Measurements from ENCODE around the gene PLAGL2. TPM values are rescaled to one million over a fixed set of nuclear protein-coding genes. Genes with fewer than 3 reads are reported as not detected.

Gene PLAGL2
- total RNA-seq, 3 donors from 2014 or later: 12.9 to 21.9 (median 16.5) TPM

DNA sequence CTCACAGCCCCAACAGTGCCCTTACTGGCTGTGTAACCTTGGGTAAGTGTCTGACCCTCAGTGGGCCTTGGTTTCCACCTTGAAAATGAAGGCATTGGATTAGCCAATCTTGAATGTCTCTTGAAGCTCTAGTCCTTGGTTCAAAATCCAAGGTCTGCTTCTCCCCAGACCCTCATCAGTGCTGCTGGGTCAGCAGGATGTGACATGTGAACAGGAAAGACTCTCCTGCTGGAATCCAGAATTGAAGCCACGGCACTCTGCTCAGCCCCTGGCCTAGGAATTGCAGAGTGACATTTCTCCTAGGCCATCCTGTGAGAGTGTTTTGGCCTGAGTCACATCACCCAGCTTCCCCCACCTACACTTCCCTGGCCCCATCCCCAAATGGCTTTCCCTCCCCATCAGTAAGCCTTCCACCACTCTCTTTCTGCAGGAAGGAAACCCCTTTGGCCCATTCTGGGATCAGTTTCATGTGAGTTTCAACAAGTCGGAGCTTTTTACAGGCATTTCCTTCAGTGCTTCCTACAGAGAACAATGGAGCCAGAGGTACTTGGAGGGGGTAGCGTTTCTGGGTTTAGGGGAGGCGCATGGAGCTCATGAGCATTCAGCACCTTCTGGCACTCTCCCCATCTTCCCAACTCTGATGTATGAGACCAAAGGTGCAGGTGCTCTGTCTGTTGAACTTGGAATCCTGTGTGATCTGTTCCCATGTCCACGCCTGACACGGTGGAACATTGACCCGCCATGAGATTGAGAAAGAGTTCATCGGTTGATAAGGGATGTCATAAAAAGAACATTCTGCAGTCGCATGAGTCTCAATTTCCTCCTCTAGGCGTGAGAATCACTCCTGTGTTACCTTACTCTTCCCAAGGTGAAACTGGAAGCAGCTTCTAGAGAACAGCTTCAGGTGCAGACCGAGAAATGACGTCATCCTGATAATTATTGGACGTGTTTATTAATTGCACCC, 8.9 kb upstream of the PLAGL2 start:
- intact Hi-C loops (cut with DNase I, micrococcal nuclease): no loop called here
- TF ChIP-seq, protein P1, sequence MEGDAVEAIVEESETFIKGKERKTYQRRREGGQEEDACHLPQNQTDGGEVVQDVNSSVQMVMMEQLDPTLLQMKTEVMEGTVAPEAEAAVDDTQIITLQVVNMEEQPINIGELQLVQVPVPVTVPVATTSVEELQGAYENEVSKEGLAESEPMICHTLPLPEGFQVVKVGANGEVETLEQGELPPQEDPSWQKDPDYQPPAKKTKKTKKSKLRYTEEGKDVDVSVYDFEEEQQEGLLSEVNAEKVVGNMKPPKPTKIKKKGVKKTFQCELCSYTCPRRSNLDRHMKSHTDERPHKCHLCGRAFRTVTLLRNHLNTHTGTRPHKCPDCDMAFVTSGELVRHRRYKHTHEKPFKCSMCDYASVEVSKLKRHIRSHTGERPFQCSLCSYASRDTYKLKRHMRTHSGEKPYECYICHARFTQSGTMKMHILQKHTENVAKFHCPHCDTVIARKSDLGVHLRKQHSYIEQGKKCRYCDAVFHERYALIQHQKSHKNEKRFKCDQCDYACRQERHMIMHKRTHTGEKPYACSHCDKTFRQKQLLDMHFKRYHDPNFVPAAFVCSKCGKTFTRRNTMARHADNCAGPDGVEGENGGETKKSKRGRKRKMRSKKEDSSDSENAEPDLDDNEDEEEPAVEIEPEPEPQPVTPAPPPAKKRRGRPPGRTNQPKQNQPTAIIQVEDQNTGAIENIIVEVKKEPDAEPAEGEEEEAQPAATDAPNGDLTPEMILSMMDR (IDR thresholded peaks at IDR 0.05): no peak
- Histone ChIP-seq H3K4me3 (no peak overlapping the region), H3K36me3 (ENCODE audit: low read depth) (peaks cover 4% of the 10 kb centered on the region), H3K4me1 (ENCODE audit: low read depth) (peaks cover 21% of the 10 kb centered on the region), H3K9me3 (no peaks in the 10 kb centered on the region)
- ATAC-seq: peak; percentile 95
- peak in 2 of 3 donors; percentile 64 to 82 for DNase-seq

DNA sequence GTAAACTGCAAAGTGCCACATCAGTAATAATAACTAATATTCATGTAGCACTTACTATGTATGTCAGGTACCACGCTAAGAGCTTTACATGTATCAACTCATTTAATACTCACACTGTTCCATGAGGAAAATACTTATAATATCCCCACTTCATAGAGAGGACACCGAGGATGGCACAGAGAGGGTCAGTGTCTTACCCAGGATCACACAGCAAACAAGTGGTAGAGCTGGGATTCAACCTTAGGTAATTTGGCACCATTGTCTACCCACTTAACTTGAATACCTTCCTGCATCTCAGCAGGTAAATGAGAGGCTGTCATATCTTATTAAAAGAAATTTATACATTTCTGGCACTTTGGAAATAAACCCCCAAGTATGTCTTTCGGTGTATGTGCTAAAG, 8.2 kb upstream of the PLAGL2 start:
- TF ChIP-seq, protein P1 (IDR thresholded peaks at IDR 0.05): no peak
- no peak for DNase-seq
- intact Hi-C loops (cut with DNase I, micrococcal nuclease): no loop called here
- ATAC-seq: no peak
- H3K4me3 ChIP-seq: no peak overlapping the region
- H3K9me3 ChIP-seq: no peaks in the 10 kb centered on the region
- H3K36me3 ChIP-seq (ENCODE audit: low read depth): peaks cover 4% of the 10 kb centered on the region
- H3K4me1 ChIP-seq (ENCODE audit: low read depth): peaks cover 21% of the 10 kb centered on the region

DNA sequence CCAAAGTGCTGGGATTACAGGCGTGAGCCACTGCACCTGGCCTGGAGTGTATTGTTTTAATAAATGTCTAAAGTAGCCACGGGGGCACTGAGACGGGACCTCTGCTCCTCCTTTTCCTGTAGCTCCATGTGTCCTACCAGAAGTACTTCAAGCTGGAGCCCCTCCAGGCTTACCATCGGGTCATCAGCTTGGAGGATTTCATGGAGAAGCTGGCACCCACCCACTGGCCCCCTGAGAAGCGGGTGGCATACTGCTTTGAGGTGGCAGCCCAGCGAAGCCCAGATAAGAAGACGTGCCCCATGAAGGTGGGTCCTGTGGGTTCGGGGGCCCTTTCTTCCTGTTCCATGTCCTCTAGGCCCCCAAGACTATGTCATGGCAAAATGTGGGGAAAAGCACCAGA, 7.6 kb upstream of the PLAGL2 start:
- Histone ChIP-seq H3K4me1 (ENCODE audit: low read depth) (peaks cover 21% of the 10 kb centered on the region), H3K36me3 (ENCODE audit: low read depth) (peaks cover 4% of the 10 kb centered on the region), H3K4me3 (no peak overlapping the region), H3K9me3 (no peaks in the 10 kb centered on the region)
- ATAC-seq: no peak
- DNase-seq: no peak
- TF ChIP-seq, protein P1 (IDR thresholded peaks at IDR 0.05): no peak
- intact Hi-C loops (cut with DNase I, micrococcal nuclease): no loop called here

DNA sequence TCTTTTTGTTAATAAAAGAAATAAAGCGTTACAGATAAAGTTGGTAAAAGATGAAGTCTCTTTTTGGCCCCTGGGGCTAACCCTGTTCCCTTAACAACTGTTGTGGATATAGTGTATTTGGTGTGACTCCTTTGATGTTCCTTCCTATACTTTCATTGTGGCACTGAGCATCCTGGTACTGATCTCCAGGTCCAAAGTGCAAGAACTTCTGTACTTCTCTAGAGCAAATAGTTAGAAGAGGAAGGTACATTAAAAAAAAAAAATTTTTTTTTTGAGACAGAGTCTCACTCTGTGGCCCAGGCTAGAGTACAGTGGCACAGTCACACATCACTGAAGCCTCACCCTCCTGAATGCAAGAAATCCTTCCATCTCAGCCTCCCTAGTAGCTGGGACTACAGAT, 6.3 kb upstream of the PLAGL2 start:
- H3K4me1 ChIP-seq (ENCODE audit: low read depth): peaks cover 34% of the 10 kb centered on the region
- H3K9me3 ChIP-seq: no peaks in the 10 kb centered on the region
- ATAC-seq (peak; percentile 14), DNase-seq (no peak)
- TF ChIP-seq, protein P1 (IDR thresholded peaks at IDR 0.05): no peak
- intact Hi-C loops (cut with DNase I, micrococcal nuclease): no loop called here
- peaks cover 4% of the 10 kb centered on the region for H3K36me3 ChIP-seq (ENCODE audit: low read depth)
- H3K4me3 ChIP-seq: no peak overlapping the region

DNA sequence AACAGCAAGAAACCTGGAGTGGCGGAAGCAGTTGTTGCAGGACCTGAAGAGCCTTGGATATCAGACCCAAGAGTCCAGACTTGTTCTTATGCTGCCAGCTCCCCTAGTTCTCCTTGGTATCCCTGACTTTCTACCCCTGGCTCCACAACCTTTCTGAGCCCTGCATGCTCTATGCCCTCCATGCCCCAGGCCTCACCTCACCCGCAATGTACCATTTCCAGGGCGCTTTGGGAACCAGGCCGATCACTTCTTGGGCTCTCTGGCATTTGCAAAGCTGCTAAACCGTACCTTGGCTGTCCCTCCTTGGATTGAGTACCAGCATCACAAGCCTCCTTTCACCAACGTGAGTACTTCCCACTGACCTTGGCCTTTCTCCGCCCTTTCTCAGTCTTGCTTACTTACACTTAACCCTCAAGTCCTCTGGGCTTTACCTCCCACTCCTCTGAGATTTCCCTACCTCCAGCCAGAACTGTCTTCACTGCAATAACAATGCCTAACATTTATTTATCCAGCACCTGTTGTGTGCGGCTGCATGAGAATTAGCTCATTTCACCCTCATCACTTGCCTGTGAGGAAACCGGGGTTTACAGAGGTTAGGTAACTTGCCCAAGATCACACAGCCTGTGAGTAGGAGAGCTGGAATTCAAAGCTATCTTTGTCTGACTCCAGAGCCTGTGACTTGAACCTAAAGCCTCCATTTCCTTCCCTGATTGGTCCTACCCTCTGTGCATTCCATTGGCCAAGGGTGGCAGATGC, 2.5 kb upstream of the PLAGL2 start:
- DNase-seq: no peak
- intact Hi-C loops (cut with DNase I, micrococcal nuclease): no loop called here
- TF ChIP-seq, protein P1 (IDR thresholded peaks at IDR 0.05): no peak
- Histone ChIP-seq H3K4me3 (no peak overlapping the region), H3K4me1 (ENCODE audit: low read depth) (peaks cover 41% of the 10 kb centered on the region), H3K36me3 (ENCODE audit: low read depth) (peaks cover 4% of the 10 kb centered on the region), H3K9me3 (no peaks in the 10 kb centered on the region)
- no peak for ATAC-seq

All from mucosa of descending colon (tissue), 3 donors.